Measurements from ENCODE around the gene SMU1.

DNA sequence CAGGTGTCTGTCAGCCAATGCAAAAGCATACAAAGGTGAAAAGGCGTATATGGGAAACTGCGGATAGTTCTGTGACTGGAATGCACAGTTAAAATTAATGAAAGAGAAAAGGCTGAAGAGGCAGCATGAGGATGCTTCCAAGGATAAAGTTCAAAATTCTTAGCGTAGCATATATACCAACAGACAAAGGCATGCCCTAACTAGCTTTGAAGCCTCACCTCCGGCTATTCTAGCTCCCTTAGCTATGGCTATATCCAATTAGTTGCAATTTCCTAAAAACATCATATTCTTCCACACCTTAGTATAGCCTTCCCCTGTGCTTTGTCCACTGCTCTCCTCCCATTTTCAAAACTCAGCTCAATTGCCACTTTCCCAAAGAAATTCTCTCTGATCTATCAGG is 52.8 kb downstream of the SMU1 start:
- TF ChIP-seq, protein P1, sequence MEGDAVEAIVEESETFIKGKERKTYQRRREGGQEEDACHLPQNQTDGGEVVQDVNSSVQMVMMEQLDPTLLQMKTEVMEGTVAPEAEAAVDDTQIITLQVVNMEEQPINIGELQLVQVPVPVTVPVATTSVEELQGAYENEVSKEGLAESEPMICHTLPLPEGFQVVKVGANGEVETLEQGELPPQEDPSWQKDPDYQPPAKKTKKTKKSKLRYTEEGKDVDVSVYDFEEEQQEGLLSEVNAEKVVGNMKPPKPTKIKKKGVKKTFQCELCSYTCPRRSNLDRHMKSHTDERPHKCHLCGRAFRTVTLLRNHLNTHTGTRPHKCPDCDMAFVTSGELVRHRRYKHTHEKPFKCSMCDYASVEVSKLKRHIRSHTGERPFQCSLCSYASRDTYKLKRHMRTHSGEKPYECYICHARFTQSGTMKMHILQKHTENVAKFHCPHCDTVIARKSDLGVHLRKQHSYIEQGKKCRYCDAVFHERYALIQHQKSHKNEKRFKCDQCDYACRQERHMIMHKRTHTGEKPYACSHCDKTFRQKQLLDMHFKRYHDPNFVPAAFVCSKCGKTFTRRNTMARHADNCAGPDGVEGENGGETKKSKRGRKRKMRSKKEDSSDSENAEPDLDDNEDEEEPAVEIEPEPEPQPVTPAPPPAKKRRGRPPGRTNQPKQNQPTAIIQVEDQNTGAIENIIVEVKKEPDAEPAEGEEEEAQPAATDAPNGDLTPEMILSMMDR (conservative IDR thresholded peaks at IDR 0.05; ENCODE audit: low read length): no peak
- no peak for TF ChIP-seq EZH2phosphoT487 (IDR thresholded peaks at IDR 0.05; ENCODE audit: borderline replicate concordance, low read depth, low read length)

Data from OCI-LY7 (cell line).